ENCODE data around the gene CCM2. TPM values are rescaled to one million over a fixed set of nuclear protein-coding genes. Genes with fewer than 3 reads are reported as not detected.

Gene CCM2
- total and polyA plus RNA-seq, 2 of the 8 experiments (the other 6 are each of a cell fraction or from before 2014, with no cell fraction given) = 31.6 to 41.2 TPM

- no peak for TF ChIP-seq RXRA (IDR thresholded peaks at IDR 0.05; ENCODE audit: insufficient read depth, low read depth, low read length)
- no peak for TF ChIP-seq SAP30 (IDR thresholded peaks at IDR 0.05; ENCODE audit: insufficient read depth, insufficient replicate concordance, low read length)
- no peak for TF ChIP-seq TCF12 (IDR thresholded peaks at IDR 0.05; ENCODE audit: low read depth, low read length)
- no peak for TF ChIP-seq CHD7 (IDR thresholded peaks at IDR 0.05; ENCODE audit: insufficient replicate concordance, low read length)
- TF ChIP-seq SRF (IDR thresholded peaks at IDR 0.05; ENCODE audit: low read depth, low read length) = no peak
- no peak for TF ChIP-seq CTBP2 (IDR thresholded peaks at IDR 0.05; ENCODE audit: borderline replicate concordance, insufficient read depth, insufficient read length, low read length)
- no peak for TF ChIP-seq POU5F1 (IDR thresholded peaks at IDR 0.05; ENCODE audit: low read depth, low read length)
Measured at GRCh38 chr7:44995555-44996493, 4.2 kb upstream of the CCM2 start (continued).

Data from H1 (cell line).